ENCODE data around the gene GIN1.

DNA sequence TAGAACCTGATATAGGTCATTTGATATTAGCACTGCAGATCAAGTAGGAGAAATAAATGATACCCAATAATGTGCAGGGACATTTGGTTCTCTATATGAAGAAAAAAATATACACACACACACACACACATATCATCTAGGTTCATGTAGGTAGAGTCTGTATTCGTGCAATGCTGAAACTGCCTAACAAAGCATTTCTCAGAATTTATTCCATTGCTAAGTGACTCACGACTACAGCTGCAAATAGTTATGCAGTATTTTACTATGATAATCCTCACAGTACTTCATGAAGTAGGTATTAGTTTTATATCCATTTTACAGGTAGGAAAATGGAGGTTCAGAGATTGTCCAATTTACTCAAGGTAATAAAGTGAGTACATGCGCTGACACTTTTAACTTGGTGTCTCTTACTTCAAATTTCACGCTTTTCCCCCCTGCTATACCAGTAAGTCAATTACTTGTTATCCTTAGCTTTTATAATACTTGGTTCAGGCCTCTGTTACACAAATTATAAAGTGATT is 2.4 kb downstream of the GIN1 start:
- TF ChIP-seq, protein P1, sequence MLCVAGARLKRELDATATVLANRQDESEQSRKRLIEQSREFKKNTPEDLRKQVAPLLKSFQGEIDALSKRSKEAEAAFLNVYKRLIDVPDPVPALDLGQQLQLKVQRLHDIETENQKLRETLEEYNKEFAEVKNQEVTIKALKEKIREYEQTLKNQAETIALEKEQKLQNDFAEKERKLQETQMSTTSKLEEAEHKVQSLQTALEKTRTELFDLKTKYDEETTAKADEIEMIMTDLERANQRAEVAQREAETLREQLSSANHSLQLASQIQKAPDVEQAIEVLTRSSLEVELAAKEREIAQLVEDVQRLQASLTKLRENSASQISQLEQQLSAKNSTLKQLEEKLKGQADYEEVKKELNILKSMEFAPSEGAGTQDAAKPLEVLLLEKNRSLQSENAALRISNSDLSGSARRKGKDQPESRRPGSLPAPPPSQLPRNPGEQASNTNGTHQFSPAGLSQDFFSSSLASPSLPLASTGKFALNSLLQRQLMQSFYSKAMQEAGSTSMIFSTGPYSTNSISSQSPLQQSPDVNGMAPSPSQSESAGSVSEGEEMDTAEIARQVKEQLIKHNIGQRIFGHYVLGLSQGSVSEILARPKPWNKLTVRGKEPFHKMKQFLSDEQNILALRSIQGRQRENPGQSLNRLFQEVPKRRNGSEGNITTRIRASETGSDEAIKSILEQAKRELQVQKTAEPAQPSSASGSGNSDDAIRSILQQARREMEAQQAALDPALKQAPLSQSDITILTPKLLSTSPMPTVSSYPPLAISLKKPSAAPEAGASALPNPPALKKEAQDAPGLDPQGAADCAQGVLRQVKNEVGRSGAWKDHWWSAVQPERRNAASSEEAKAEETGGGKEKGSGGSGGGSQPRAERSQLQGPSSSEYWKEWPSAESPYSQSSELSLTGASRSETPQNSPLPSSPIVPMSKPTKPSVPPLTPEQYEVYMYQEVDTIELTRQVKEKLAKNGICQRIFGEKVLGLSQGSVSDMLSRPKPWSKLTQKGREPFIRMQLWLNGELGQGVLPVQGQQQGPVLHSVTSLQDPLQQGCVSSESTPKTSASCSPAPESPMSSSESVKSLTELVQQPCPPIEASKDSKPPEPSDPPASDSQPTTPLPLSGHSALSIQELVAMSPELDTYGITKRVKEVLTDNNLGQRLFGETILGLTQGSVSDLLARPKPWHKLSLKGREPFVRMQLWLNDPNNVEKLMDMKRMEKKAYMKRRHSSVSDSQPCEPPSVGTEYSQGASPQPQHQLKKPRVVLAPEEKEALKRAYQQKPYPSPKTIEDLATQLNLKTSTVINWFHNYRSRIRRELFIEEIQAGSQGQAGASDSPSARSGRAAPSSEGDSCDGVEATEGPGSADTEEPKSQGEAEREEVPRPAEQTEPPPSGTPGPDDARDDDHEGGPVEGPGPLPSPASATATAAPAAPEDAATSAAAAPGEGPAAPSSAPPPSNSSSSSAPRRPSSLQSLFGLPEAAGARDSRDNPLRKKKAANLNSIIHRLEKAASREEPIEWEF (CRISPR knock-in tag; IDR thresholded peaks at IDR 0.05) = no peak
- TF ChIP-seq JUN (IDR thresholded peaks at IDR 0.05; ENCODE audit: borderline replicate concordance, low read depth, low read length) = no peak
- TF ChIP-seq JUN (CRISPR knock-in tag; IDR thresholded peaks at IDR 0.05; ENCODE audit: borderline replicate concordance) = no peak
- TF ChIP-seq, protein P2, sequence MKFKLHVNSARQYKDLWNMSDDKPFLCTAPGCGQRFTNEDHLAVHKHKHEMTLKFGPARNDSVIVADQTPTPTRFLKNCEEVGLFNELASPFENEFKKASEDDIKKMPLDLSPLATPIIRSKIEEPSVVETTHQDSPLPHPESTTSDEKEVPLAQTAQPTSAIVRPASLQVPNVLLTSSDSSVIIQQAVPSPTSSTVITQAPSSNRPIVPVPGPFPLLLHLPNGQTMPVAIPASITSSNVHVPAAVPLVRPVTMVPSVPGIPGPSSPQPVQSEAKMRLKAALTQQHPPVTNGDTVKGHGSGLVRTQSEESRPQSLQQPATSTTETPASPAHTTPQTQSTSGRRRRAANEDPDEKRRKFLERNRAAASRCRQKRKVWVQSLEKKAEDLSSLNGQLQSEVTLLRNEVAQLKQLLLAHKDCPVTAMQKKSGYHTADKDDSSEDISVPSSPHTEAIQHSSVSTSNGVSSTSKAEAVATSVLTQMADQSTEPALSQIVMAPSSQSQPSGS (CRISPR knock-in tag; IDR thresholded peaks at IDR 0.05) = no peak
- TF ChIP-seq EGR1 (conservative IDR thresholded peaks at IDR 0.05) = no peak
- TF ChIP-seq MTA2 (IDR thresholded peaks at IDR 0.05; ENCODE audit: low read depth) = no peak
- TF ChIP-seq, protein P3, sequence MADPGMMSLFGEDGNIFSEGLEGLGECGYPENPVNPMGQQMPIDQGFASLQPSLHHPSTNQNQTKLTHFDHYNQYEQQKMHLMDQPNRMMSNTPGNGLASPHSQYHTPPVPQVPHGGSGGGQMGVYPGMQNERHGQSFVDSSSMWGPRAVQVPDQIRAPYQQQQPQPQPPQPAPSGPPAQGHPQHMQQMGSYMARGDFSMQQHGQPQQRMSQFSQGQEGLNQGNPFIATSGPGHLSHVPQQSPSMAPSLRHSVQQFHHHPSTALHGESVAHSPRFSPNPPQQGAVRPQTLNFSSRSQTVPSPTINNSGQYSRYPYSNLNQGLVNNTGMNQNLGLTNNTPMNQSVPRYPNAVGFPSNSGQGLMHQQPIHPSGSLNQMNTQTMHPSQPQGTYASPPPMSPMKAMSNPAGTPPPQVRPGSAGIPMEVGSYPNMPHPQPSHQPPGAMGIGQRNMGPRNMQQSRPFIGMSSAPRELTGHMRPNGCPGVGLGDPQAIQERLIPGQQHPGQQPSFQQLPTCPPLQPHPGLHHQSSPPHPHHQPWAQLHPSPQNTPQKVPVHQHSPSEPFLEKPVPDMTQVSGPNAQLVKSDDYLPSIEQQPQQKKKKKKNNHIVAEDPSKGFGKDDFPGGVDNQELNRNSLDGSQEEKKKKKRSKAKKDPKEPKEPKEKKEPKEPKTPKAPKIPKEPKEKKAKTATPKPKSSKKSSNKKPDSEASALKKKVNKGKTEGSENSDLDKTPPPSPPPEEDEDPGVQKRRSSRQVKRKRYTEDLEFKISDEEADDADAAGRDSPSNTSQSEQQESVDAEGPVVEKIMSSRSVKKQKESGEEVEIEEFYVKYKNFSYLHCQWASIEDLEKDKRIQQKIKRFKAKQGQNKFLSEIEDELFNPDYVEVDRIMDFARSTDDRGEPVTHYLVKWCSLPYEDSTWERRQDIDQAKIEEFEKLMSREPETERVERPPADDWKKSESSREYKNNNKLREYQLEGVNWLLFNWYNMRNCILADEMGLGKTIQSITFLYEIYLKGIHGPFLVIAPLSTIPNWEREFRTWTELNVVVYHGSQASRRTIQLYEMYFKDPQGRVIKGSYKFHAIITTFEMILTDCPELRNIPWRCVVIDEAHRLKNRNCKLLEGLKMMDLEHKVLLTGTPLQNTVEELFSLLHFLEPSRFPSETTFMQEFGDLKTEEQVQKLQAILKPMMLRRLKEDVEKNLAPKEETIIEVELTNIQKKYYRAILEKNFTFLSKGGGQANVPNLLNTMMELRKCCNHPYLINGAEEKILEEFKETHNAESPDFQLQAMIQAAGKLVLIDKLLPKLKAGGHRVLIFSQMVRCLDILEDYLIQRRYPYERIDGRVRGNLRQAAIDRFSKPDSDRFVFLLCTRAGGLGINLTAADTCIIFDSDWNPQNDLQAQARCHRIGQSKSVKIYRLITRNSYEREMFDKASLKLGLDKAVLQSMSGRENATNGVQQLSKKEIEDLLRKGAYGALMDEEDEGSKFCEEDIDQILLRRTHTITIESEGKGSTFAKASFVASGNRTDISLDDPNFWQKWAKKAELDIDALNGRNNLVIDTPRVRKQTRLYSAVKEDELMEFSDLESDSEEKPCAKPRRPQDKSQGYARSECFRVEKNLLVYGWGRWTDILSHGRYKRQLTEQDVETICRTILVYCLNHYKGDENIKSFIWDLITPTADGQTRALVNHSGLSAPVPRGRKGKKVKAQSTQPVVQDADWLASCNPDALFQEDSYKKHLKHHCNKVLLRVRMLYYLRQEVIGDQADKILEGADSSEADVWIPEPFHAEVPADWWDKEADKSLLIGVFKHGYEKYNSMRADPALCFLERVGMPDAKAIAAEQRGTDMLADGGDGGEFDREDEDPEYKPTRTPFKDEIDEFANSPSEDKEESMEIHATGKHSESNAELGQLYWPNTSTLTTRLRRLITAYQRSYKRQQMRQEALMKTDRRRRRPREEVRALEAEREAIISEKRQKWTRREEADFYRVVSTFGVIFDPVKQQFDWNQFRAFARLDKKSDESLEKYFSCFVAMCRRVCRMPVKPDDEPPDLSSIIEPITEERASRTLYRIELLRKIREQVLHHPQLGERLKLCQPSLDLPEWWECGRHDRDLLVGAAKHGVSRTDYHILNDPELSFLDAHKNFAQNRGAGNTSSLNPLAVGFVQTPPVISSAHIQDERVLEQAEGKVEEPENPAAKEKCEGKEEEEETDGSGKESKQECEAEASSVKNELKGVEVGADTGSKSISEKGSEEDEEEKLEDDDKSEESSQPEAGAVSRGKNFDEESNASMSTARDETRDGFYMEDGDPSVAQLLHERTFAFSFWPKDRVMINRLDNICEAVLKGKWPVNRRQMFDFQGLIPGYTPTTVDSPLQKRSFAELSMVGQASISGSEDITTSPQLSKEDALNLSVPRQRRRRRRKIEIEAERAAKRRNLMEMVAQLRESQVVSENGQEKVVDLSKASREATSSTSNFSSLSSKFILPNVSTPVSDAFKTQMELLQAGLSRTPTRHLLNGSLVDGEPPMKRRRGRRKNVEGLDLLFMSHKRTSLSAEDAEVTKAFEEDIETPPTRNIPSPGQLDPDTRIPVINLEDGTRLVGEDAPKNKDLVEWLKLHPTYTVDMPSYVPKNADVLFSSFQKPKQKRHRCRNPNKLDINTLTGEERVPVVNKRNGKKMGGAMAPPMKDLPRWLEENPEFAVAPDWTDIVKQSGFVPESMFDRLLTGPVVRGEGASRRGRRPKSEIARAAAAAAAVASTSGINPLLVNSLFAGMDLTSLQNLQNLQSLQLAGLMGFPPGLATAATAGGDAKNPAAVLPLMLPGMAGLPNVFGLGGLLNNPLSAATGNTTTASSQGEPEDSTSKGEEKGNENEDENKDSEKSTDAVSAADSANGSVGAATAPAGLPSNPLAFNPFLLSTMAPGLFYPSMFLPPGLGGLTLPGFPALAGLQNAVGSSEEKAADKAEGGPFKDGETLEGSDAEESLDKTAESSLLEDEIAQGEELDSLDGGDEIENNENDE (IDR thresholded peaks at IDR 0.05; ENCODE audit: low read depth, low read length) = no peak
